ENCODE measurements around the gene JCHAIN. TPM values are rescaled to one million over a fixed set of nuclear protein-coding genes. Genes with fewer than 3 reads are reported as not detected.
"Not testable (repeated sequence)": the region's sequence is repeated elsewhere in the genome, so short reads cannot be mapped to it uniquely, and the experiment has no call there.

Gene JCHAIN
- total RNA-seq, 1 donor from 2014 or later, result 9.4 TPM

DNA sequence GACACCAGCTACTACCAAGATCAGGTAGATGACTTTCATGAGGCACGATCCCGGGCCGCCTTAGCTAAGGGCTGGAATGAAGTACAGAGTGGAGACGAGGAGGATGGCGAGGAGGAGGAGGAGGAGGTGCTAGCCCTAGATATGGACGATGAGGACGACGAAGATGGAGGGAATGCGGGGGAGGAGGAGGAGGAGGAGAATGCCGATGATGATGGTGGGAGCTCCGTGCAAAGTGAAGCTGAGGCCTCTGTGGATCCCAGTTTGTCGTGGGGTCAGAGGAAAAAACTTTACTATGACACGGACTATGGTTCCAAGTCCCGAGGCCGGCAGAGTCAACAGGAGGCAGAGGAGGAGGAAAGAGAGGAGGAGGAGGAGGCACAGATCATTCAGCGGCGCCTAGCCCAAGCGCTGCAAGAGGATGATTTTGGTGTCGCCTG, 22.5 kb upstream of the JCHAIN start:
- DNase-seq (ENCODE audit: low spot score), result no peak

DNA sequence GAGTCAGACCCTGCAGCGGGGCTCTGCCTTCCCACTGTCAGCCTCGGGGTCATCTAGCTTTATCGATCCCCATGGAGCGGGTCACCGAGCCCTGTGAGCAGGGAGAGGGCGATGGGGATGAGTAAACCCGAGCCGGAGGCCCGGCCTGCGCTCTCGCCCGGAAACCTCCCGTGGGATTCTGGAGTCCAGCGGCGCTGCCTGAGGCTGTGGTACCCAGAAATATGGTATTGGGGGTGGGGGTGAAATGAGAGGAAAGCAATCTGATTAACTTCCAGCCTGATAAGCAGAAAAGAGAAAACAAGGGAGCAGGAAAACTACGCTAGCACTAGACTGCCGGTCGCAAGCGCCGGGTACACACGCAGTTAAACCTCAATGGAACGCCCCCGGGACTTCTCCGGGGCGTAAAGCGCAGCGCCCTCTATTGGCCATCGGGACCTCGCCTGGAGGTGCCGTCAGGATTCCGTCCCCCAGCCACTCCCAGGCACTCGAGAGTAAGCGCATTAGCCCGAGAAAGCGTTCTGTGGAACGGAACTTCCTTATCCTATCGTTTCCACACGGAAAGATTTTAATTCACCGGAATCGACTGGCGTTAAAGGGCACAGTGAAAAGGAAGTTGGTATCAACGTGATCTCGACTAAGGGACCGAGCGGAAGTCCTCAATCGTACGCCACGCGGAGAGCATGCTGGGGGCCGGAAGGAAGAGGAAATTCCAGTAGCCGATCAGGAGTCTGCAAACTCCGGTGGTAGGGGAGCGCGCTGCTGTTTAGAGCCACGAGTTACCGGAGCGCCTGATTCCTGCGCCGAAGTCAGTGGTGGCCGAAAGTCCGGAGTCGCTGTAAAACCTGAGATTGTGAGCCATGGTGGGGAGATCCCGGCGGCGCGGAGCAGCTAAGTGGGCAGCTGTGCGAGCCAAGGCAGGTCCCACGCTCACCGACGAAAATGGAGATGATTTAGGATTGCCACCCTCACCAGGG, 21.8 kb upstream of the JCHAIN start, which contains the start of gene UTP3:
Gene UTP3, plus strand, starts transcription at position 712 of the 974 bp plus-strand sequence. Its CDS starts 146 bp downstream, at position 858.
- DNase-seq (ENCODE audit: low spot score), result peak; percentile 97

DNA sequence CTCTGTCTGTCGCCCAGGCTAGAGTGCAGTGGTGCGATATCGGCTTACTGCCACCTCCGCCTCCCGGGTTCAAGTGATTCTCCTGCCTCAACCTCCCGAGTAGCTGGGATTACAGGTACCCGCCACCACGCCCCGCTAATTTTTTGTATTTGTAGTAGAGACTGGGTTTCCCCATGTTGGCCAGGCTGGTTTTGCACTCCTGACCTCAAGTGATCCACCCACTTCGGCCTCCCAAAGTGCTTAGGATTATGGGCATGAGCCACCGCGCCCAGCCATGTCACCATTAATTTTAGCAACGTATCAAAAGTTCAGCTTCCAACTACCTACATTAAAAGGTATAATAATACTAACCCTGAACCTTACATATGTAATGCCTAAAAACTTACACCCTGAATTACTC, 21.1 kb upstream of the JCHAIN start:
- no peak for DNase-seq (ENCODE audit: low spot score)

DNA sequence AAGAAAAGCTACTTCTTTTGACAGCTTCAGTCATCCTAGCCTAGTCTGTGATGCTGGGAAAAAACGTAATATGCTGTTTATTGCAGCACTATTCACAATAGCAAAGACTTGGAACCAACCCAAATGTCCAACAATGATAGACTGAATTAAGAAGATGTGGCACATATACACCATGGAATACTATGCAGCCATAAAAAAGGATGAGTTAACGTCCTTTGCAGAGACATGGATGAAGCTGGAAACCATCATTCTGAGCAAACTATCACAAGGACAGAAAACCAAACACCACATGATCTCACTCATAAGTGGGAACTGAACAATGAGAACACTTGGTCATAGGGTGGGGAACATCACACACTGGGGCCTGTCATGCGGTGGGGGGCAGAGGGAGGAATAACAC, 15.8 kb upstream of the JCHAIN start:
- not testable (repeated sequence) for DNase-seq (ENCODE audit: low spot score)

DNA sequence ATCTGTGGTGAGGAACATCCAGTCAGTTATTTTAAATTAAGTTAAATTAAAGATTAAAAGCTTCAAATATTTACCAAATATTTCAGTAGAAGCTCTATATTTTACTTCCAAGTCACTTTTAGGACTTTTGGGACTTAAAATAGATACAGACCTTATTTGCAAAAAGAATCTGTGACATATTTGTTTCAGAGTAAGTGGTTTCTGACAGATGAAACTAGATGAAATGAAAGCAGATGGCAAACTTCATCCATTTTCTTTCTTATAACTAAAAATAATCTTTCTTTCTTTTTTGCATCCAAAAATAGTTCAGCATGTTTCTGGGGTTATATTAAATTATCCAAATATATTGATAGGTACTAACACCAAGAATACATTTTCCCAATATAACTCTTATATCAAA, 15.4 kb upstream of the JCHAIN start:
- DNase-seq (ENCODE audit: low spot score), result no peak

DNA sequence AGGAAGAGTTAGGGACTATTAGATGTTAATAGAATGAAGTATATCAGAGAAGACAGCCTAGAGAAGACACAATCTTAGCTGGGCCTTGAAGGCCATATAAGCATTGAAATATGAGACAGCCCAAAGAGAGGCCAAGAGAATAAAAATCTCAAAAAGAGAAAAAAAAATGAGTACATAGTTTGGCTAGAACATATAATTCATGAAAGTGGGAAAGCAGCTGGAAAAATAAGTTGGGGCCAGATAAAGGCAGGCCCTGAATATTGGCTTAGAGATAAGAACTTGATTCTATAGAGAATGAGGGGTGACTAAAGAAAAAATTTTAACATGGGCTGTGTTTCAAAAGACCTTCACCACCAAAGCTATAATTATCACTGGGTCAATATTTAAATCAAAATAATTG, 14.6 kb upstream of the JCHAIN start:
- DNase-seq (ENCODE audit: low spot score), result no peak

DNA sequence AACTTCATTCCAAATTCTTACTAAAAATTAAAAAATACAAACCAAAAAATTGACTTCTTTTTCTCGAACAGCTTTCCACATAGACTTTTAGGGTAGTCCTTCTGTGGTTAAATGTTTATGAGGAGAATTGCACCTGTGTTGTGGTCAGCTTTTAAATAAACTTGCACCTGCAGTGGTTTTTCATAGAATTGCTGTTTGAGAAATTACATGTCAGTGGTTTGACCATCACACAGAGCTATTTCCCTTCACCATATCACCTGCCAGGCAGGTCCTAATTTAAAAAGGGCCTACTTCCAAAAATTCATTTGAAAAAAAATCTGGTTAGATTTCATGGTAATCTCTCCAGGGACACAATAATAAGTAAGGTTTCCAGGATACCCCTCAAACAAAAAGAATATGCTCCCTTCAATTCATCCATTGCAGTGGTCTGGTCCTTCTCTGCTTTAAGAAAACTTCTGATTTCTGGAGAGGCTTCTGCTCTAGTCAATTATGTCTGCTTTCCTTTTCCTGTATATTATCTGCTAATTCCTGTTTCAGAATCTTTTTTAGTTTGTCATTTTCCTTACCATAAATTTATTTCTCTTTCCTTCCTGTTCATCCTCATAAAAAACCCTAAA, 12.2 kb upstream of the JCHAIN start:
- no peak for DNase-seq (ENCODE audit: low spot score)

DNA sequence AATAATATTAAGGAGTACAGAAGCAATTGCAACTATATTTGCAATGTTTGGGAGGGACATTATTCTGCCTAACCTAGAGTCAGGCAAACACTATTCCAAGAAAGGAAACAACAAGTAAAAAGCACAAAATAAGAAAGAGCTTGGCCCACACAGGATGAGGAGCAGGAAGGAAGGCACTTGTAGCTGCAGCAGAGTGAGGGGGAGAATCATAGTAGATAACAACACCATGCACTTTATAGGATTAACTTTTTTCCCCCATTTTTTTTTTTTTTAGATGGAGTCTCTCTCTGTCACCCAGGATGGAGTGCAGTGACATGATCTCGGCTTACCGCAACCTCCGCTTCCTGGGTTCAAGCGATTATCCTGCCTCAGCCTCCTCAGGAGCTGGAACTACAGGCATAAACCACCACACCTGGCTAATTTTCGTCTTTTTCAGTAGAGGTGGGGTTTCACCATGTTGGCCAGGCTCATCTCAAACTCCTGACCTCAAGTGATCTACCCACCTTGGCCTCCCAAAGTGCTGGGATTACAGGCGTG, 10.3 kb upstream of the JCHAIN start:
- no peak for DNase-seq (ENCODE audit: low spot score)

DNA sequence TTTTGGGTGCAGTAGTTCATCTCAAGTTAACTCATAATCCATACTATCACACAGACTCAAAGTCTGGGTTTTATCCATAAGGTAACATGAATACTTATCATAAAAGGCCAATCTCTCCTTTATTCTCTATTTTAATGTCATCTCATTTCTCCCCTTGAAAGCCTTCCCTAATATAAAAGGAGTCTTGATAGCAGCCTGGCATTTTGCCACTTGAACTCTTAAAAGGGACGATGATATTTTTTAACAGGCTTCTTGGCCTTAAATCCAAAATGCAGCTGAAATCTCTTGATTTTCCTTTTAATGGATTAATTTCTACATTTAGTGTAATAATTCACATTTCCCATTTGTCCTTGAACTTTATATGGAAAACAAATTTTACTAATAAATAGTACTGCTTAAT, 8.4 kb upstream of the JCHAIN start:
- no peak for DNase-seq (ENCODE audit: low spot score)

DNA sequence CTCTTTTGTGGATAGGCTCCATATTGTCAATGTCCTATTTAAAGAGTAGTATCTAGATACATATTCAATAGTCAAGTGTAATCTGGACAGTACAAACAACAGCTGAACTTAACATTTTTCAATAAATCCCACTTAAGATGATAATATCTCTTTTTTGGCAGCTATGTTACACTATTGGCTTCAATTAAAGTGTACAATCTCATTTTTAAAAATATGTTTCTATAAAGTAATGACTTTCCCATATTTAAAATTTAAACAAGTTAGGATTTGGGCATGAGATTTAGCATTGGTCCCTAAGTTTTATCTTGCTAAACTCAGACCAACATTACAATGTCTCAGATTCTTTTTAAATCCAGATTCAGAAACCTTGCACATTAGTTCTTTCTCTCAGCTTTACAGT, 7.9 kb upstream of the JCHAIN start:
- DNase-seq (ENCODE audit: low spot score), result no peak

DNA sequence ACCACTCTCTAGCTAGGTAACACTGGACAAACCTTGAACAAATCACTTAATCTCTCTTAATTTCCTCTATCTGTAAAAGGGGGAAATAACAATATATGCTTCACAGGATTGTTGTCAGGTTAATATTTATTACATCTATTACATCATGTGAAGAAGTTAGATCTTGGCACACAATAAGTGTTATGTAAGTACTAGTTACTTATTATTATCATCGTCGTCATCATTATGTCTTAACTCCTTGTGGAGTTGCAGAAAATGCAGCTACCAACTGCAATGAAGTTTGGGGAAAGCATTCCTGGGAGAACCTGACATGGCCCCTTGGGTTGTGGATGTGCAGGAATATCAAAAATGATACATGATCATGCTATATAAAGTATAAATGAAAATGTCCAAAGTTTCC, 4.8 kb upstream of the JCHAIN start:
- no peak for DNase-seq (ENCODE audit: low spot score)

DNA sequence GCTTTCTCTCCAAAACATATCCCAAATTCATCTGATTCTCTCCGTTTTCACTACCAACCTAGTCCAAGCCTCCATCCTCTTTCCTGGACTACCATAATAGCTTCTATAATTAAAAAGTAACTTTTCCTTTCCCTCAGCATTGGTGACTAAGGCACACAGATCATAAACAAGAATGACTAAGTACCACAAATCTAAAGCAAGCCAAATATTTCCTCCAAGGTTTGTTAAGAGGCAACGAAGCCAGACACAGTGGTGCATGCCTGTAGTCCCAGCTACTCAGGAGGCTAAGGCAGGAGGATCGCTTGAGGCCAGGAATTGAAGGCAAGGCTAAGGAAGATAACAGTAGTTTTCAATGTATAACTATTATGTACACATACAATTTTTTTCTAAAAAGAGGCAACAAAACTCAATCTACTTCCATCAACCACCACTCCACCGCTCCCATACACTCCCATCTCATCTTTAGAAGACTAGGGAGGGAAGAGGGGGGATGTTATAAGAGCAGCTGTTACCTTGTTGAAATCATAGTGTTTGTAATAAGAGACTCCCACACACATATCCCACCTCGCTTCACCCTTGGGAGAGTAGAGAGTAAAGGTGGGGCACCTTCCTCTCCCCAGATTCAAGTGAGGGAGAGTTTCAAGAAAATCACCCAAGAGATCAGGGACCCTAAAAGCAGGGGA, 4.2 kb upstream of the JCHAIN start:
- no peak for DNase-seq (ENCODE audit: low spot score)

DNA sequence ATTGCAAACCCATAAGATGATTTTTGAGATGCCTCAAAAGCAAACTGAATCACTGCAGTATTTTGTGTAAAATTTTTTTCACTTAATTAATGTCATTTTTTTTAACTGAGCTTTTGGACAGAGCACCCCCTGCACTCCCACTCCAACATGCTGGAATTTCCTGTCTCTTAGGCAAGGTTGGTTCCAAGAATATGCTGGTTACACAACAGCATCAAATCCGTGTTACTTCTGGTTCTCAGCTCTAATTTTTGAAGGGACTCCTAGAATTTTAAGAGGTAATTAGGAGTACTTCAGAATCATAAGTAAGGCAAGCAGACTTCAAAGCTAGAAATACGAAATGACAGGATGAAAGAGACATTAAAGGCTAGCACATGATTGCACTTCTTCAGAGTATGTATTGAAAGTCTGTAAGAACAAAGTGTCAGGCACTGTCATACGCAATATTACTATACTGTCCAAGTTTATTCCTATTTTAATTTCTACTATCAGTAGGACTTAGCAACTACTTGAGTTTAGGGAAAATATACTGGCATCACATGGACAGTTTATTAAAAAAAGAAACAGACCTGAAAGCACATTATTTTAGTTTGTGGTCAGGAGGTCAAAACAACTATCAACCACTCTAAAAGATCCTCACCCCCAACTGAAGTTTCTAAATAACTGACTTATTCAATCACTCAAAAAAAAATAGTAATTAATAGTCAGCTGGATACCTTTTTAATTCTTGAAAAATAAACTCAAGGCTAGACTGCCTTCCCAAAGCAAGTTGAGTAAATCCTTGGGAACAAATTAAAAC, 1.6 kb upstream of the JCHAIN start:
- no peak for DNase-seq (ENCODE audit: low spot score)

DNA sequence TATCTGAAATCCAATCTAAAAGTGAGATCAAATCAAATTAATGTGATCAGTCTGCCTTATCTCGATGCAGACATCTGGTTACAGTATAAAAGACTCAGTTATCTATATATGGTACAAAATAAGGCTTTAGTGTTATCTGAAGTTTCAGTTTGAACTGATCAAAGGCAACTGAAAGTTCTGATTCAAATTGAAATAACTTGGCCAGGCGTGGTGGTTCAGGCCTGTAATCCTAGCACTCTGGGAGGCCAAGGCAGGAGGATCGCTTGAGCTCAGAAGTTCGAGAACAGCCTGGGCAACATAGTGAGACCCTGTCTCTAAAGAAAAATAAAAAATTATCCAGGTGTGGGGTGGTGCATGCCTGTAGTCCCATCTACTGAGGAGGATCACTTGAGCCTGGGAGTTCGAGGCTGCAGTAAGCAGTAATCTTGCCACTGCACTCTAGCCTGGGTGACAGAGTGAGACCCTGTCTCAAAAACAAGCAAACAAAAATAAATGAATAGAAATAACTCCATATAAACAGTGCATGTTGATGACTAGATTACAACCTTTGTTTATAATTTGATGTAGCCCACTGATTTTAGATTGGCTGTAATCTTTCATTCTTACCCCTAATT, 4.9 kb downstream of the JCHAIN start:
- DNase-seq (ENCODE audit: low spot score), result not testable (repeated sequence)

DNA sequence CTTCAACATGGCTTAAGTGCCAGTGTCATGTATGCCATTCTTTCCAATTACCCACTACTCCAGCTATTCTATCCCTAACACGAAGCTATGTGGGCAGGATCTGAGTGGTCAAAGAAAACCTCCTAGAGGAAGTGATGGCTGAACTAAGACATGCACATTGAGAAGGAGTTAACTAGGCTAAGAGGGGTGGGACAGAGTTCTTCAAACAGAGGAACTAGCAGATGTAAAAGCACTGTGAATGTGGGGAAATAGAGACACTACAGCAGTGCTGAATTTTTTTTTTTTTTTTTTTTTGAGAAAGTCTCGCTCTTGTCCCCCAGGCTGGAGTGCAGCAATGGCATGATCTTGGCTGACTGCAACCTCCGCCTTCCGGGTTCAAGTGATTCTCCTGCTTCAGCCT, 6.2 kb downstream of the JCHAIN start:
- DNase-seq (ENCODE audit: low spot score), result no peak

DNA sequence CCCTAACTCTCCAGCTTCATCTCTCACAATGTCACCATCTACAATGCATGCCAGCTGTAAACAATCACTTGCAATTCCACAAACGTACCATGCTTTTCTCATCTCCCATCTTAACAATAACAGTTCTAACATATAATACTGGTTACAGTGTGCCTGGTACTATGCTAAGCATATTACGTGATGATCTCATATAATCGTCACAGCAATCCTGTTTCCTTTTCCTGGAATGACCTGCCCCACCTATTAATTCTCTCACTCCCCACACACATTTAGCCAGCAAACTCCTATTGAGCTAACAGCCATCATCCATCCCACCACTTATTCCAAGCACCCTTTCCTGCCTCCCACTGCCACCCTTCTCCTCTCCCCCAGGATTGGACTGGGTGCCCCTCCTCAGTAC, 7.9 kb downstream of the JCHAIN start:
- DNase-seq (ENCODE audit: low spot score), result no peak

DNA sequence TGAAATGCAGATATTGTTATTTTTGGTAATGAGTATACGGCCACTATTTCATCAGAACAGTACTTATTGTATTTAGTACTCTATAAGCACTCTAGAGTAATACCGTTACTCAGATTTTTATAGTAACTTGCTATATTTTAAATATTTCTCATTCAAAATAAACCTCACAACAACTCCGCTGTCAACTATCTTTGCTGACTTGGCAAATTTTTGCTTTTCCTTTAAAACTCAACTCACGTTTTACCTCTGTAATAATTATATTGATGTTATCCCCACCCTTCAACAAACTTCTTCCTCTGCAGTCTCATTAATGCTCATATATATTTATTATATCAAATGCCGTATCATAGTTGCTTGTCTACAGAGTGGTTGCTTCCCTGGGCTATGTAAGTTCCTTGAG, 9.0 kb downstream of the JCHAIN start:
- no peak for DNase-seq (ENCODE audit: low spot score)

DNA sequence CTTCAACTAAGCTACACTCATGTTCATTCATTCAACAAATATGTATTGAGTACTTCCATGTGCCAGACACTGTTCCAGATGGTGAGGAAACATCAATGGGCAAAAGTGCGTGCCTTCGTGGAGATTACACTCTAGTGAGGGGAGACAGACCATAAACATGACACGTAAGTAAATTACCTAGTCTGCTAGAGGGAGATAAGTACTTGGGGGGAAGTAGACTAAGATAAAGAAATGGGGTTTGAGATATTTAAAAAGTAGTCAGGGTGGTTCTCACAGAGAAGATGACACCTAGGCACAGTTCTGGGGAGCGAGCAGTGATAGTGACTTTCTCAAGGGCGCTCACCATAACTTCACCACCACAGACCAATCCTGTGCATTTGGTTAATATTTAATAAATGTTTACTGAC, 11.7 kb downstream of the JCHAIN start:
- no peak for DNase-seq (ENCODE audit: low spot score)

DNA sequence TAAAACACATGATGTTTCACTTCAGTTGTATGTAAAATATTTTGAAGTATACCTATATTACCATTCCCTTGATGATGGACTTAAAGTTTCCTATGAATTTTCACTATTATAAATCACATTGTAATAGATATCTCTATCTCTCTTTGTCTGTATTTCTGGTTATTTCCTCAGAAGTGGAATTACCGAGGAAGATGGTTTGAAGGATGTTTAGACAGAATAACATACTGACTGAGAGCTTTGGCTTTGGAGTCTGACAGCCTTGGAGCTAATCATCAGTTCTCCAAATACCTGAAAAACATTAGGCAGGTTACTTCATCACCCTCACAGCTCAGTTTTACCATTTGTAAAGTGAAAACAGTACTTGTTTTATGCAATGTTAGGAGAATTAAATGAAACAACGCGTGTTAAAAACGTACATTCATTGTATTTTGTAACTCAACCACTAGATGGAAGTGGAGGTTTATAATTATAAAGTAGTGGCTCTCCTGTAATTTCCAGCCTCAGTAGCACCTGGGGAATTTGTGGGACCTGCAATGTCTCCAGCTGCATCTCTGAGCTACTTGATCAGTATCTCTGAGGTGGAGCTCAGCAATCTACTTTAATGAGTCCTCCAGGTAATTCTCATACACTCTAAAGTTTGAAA, 14.3 kb downstream of the JCHAIN start:
- no peak for DNase-seq (ENCODE audit: low spot score)

DNA sequence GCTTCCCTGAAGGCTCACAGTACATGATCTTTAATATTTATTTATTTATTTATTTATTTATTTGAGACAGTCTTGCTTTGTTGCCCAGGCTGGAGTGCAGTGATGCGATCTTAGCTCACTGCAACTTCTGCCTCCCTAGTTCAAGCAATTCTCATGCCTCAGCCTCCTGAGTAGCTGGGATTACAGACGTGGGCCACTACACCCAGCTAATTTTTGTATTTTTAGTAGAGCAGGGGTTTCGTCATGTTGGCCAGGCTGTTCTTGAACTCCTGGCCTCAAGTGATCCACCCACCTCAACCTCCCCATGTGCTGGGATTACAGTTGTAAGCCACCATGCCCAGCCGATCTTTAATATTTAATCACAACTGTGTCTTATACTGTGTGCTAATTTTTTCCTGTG, 15.6 kb downstream of the JCHAIN start:
- not testable (repeated sequence) for DNase-seq (ENCODE audit: low spot score)
